ENCODE data around the gene ANKRD12. TPM values are rescaled to one million over a fixed set of nuclear protein-coding genes. Genes with fewer than 3 reads are reported as not detected.

The ANKRD12 gene
- total RNA-seq, 1 donor from 2014 or later, result 30.9 TPM

DNA sequence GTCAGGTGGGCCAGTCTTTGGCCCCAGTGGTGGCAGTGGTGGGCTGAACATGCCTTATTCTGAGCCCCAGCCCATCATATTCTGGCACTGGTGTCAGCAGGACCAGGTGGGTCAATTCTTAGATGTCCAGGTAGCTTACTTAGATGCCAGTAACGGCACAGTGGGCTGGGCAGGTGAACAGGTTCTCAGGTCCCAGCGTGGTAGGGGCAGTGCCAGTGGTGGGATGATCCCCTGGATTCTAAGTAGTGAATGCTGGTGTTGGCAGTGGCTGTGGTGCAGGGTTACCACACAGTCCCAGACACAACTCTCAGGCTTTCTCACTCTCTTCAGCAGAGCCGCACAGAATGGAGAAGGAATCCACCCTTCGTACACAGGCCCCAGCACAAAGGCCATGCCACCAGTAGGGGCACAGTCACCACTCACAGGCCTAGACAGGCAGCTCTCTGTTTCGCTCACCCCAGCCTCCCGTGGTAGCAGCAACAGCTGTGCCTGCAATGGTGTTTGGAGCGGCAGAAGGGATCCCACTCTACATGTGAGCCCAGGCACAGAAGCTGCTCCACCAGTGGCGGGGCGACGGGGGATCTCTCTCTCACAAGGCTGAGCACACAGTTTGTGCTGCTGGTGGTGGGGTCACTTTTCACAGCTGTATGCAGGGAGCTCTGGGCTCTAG is 97.3 kb downstream of the ANKRD12 start:
- H3K9me3 Mint-ChIP-seq, result peaks cover 18% of the 10 kb centered on the region
- peaks cover 44% of the 10 kb centered on the region for H3K36me3 Mint-ChIP-seq (ENCODE audit: low read depth)
- no peak overlapping the region for H3K27ac Mint-ChIP-seq (ENCODE audit: unreplicated experiment)
- H3K4me1 Mint-ChIP-seq, result no peaks in the 10 kb centered on the region
- H3K27me3 Mint-ChIP-seq (ENCODE audit: low read depth), result no peaks in the 10 kb centered on the region
- TF ChIP-seq, protein P1, sequence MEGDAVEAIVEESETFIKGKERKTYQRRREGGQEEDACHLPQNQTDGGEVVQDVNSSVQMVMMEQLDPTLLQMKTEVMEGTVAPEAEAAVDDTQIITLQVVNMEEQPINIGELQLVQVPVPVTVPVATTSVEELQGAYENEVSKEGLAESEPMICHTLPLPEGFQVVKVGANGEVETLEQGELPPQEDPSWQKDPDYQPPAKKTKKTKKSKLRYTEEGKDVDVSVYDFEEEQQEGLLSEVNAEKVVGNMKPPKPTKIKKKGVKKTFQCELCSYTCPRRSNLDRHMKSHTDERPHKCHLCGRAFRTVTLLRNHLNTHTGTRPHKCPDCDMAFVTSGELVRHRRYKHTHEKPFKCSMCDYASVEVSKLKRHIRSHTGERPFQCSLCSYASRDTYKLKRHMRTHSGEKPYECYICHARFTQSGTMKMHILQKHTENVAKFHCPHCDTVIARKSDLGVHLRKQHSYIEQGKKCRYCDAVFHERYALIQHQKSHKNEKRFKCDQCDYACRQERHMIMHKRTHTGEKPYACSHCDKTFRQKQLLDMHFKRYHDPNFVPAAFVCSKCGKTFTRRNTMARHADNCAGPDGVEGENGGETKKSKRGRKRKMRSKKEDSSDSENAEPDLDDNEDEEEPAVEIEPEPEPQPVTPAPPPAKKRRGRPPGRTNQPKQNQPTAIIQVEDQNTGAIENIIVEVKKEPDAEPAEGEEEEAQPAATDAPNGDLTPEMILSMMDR (conservative IDR thresholded peaks at IDR 0.05), result no peak
- no peak for DNase-seq (ENCODE audit: low read depth, low spot score)
- H3K4me3 Mint-ChIP-seq, result no peak overlapping the region

DNA sequence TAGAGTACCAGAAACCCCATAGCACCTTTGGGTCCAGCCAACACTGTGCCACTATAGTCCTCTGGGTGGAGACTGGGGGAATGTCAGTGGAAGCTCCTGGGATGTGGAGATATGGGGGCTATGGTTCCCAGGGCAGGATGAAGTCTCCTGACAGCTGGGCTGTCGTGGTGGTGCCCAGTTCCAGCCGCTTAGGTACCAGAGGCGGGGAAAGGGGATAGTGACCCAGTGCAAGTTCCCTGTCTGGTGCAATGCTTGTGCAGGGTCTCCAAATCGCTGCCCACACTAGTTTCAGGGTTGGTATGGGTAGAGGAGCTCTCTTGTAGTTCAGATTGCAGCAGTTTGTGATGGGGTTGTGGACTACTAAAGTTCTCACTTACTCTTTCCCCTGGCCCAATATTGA is 97.9 kb downstream of the ANKRD12 start:
- H3K4me1 Mint-ChIP-seq, result no peaks in the 10 kb centered on the region
- TF ChIP-seq, protein P1 (conservative IDR thresholded peaks at IDR 0.05), result no peak
- H3K27me3 Mint-ChIP-seq (ENCODE audit: low read depth), result no peaks in the 10 kb centered on the region
- no peak for DNase-seq (ENCODE audit: low read depth, low spot score)
- peaks cover 42% of the 10 kb centered on the region for H3K36me3 Mint-ChIP-seq (ENCODE audit: low read depth)
- no peak overlapping the region for H3K27ac Mint-ChIP-seq (ENCODE audit: unreplicated experiment)
- H3K4me3 Mint-ChIP-seq, result no peak overlapping the region
- peaks cover 18% of the 10 kb centered on the region for H3K9me3 Mint-ChIP-seq

DNA sequence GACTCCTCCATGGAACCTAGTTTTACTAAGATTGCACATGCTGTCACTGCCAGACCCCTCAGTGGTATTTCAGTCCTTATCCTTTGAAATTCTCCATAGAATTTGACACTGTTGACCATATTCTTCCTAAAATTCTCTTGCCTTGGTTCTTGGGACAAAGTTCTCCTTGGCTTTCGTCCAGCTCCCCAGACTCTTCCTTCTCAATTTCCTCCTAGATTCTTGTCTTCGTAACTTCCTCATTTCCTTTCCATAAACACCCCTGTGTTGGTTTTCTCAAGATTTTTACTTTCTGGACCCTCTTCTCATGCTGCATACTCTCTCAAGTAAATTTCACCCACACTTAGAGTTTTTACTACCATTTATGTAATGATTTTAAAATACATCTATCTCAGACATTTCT is 101.4 kb downstream of the ANKRD12 start:
- Mint-ChIP-seq H3K36me3 (ENCODE audit: low read depth) (peaks cover 19% of the 10 kb centered on the region), H3K4me3 (no peak overlapping the region), H3K4me1 (no peaks in the 10 kb centered on the region), H3K27ac (ENCODE audit: unreplicated experiment) (no peak overlapping the region), H3K9me3 (peaks cover 5% of the 10 kb centered on the region), H3K27me3 (ENCODE audit: low read depth) (no peaks in the 10 kb centered on the region)
- TF ChIP-seq, protein P1 (conservative IDR thresholded peaks at IDR 0.05), result no peak
- no peak for DNase-seq (ENCODE audit: low read depth, low spot score)

DNA sequence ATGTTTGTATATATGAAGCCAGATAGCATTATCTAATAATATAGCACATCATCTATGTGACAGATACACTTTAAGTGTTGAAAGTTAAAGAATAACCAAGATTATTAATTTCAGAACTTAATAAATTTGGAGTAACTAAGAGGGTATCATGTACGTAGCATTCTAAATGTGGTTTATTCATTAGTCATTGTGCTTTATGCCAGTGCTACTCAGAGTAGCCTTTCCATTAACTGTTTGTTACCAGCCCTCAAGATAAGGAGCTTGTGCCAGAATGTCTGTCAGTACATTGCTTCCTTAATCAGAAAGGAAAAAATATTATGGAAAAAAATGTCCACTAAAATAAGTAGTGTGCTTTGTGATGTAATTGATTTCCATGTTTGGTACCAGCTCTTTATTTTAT is 103.1 kb downstream of the ANKRD12 start:
- no peak for DNase-seq (ENCODE audit: low read depth, low spot score)
- H3K4me1 Mint-ChIP-seq, result no peaks in the 10 kb centered on the region
- no peak overlapping the region for H3K27ac Mint-ChIP-seq (ENCODE audit: unreplicated experiment)
- H3K4me3 Mint-ChIP-seq, result no peak overlapping the region
- H3K9me3 Mint-ChIP-seq, result no peaks in the 10 kb centered on the region
- no peaks in the 10 kb centered on the region for H3K27me3 Mint-ChIP-seq (ENCODE audit: low read depth)
- peaks cover 19% of the 10 kb centered on the region for H3K36me3 Mint-ChIP-seq (ENCODE audit: low read depth)
- TF ChIP-seq, protein P1 (conservative IDR thresholded peaks at IDR 0.05), result no peak

DNA sequence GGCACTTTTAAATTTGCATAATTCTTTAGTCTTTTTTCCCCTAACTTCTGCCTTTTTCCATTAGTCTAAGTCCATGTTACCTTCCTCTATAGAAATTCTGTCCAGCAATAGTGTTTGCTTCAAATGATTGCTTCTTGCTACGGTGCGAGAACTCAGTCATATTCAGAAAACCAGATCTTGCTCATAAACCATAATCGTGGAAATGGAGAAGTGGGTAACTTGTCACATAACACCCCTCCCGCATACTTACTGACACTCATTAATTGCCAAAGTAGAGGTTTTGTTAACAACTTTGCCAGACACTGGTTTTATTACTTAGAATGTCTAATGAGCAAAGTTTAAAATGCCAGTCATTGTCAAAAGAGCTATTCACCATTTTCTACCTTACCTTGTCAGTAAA is 103.7 kb downstream of the ANKRD12 start:
- Mint-ChIP-seq H3K4me1 (no peaks in the 10 kb centered on the region), H3K27ac (ENCODE audit: unreplicated experiment) (no peak overlapping the region), H3K9me3 (no peaks in the 10 kb centered on the region), H3K36me3 (ENCODE audit: low read depth) (peaks cover 19% of the 10 kb centered on the region), H3K27me3 (ENCODE audit: low read depth) (no peaks in the 10 kb centered on the region), H3K4me3 (no peak overlapping the region)
- DNase-seq (ENCODE audit: low read depth, low spot score), result no peak
- TF ChIP-seq, protein P1 (conservative IDR thresholded peaks at IDR 0.05), result no peak

Data from neural crest cell (in vitro differentiated cells).